ENCODE measurements around the gene AGAP2.
A peak's percentile ranks its signal among the peaks of the same experiment; 100 is the strongest.

Gene AGAP2

DNA sequence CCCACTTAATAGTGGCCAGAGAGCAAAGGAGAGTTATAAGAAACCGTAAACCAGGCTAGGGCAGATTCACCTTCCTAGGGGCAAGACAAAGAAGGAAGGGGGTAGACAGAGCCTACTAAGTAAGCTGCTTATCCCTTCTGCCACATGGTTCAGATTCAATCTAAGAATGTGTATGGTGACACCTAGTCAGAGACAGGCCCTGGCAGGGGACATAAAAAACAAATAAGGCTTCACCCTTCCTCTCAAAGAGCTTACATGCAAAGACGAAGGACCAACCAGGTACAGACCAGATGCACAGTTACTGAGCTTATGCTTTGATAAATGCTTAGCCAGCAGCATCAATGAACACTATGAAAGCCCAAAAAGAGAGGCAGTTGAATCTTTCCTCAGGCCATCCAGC is 23.9 kb upstream of the AGAP2 start:
- H3K27ac Mint-ChIP-seq = no peak overlapping the region
- TF ChIP-seq, protein P1, sequence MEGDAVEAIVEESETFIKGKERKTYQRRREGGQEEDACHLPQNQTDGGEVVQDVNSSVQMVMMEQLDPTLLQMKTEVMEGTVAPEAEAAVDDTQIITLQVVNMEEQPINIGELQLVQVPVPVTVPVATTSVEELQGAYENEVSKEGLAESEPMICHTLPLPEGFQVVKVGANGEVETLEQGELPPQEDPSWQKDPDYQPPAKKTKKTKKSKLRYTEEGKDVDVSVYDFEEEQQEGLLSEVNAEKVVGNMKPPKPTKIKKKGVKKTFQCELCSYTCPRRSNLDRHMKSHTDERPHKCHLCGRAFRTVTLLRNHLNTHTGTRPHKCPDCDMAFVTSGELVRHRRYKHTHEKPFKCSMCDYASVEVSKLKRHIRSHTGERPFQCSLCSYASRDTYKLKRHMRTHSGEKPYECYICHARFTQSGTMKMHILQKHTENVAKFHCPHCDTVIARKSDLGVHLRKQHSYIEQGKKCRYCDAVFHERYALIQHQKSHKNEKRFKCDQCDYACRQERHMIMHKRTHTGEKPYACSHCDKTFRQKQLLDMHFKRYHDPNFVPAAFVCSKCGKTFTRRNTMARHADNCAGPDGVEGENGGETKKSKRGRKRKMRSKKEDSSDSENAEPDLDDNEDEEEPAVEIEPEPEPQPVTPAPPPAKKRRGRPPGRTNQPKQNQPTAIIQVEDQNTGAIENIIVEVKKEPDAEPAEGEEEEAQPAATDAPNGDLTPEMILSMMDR (IDR thresholded peaks at IDR 0.05) = no peak
- H3K4me1 Mint-ChIP-seq = peaks cover 14% of the 10 kb centered on the region
- peaks cover 4% of the 10 kb centered on the region for H3K9me3 Mint-ChIP-seq
- H3K27me3 Mint-ChIP-seq (ENCODE audit: low read depth, poor library complexity) = peaks cover 99% of the 10 kb centered on the region
- peaks cover 7% of the 10 kb centered on the region for H3K36me3 Mint-ChIP-seq (ENCODE audit: low read depth)
- no peak for DNase-seq
- H3K4me3 Mint-ChIP-seq = no peak overlapping the region

DNA sequence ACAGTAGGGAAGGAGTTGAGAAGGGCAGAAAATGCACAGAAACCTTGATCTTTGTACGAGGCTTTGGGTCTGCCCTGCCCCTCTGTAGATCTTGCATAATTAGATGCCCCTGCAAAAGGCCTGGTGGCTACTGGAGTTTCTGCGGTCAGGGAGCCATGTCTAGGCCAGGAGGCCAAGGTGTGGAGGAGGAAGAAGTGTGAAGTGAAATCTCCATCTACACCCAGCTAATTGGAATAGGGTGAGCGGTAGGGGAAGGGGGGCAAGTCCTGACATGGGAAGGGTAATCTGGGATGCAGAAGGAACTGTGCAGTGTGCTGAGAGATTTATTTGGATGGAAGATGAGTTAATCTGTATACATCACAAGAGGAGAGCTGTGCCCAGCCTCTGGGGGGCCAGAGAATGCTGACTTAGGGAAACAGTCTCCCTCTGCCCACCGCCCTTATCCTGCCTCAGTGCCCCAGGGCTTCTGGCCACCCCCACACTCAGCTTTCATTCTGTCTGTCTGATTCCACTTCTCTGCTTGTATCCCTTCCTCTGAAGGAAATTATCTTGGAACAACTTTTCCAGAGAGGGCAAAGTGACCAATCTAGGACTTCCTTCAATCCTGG is 23.0 kb upstream of the AGAP2 start:
- TF ChIP-seq, protein P1 (IDR thresholded peaks at IDR 0.05) = no peak
- Mint-ChIP-seq H3K36me3 (ENCODE audit: low read depth) (peaks cover 5% of the 10 kb centered on the region), H3K27me3 (ENCODE audit: low read depth, poor library complexity) (peaks cover 98% of the 10 kb centered on the region), H3K27ac (no peak overlapping the region), H3K4me1 (peaks cover 8% of the 10 kb centered on the region), H3K4me3 (no peak overlapping the region), H3K9me3 (peaks cover 4% of the 10 kb centered on the region)
- no peak for DNase-seq

DNA sequence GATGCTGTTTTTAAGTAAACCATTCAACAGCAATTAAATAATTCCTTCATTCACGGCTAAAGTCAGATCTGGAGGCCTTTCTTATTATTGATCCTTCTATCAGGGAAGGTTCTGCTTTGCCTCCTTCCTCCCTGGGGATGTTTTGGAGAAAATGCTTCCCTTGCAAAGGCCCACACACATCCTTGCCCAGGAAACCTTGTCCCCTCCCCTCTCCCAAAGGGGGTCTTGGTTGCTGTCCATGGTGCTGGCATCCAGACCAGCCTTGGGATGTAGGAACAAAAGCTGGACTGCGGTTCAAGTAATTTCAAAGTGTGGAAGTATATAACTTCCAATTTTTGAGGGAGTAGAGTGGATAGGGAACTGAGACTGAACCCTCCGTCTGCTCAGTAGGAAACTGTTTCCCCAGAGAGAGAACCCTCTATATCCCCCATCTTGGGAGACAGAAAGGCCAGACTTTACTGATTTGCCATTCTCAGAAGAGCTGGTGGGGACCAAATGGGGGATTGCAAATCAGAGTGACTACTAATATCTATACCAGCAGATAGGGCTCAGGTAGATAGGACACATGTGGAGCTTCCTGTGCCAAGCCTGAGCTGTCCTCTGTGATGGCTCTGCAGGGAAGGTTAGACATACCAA is 21.9 kb upstream of the AGAP2 start:
- H3K27me3 Mint-ChIP-seq (ENCODE audit: low read depth, poor library complexity) = peaks cover 95% of the 10 kb centered on the region
- H3K36me3 Mint-ChIP-seq (ENCODE audit: low read depth) = peaks cover 5% of the 10 kb centered on the region
- peaks cover 9% of the 10 kb centered on the region for H3K4me1 Mint-ChIP-seq
- H3K4me3 Mint-ChIP-seq = no peak overlapping the region
- peaks cover 4% of the 10 kb centered on the region for H3K9me3 Mint-ChIP-seq
- TF ChIP-seq, protein P1 (IDR thresholded peaks at IDR 0.05) = no peak
- no peak overlapping the region for H3K27ac Mint-ChIP-seq
- DNase-seq = peak; percentile 84

DNA sequence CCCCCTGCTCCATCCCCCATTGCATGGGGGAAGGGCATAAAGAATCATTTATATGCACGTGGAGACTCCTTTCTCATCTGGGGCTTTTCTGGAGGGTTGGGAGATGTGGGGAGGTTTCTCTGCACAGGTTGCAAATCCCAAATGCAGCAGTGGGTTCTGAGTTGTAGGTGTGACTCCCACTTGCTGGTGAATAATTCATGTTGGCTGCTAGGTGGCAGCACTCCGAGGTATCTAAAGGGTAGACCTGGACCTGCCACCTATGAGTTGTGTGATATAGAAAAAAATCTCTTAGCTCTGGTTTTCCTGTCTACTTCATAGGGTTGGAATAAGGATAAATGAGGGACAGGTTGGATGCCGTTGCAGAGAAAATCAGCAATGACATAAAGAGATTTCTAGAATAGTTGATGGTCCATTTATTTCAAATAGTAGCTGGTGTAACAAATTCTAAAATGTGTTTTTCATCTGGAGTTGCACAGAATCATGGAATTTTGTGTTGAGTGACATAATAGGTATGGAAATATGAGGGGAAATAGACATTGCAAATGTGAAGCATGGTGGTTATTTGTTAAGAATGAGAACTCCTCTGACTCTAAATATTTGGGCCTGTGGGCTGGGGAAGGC is 20.9 kb upstream of the AGAP2 start:
- H3K27ac Mint-ChIP-seq = no peak overlapping the region
- H3K27me3 Mint-ChIP-seq (ENCODE audit: low read depth, poor library complexity) = peaks cover 89% of the 10 kb centered on the region
- H3K4me3 Mint-ChIP-seq = no peak overlapping the region
- TF ChIP-seq, protein P1 (IDR thresholded peaks at IDR 0.05) = no peak
- peaks cover 4% of the 10 kb centered on the region for H3K9me3 Mint-ChIP-seq
- peaks cover 5% of the 10 kb centered on the region for H3K36me3 Mint-ChIP-seq (ENCODE audit: low read depth)
- peaks cover 13% of the 10 kb centered on the region for H3K4me1 Mint-ChIP-seq
- DNase-seq = no peak

DNA sequence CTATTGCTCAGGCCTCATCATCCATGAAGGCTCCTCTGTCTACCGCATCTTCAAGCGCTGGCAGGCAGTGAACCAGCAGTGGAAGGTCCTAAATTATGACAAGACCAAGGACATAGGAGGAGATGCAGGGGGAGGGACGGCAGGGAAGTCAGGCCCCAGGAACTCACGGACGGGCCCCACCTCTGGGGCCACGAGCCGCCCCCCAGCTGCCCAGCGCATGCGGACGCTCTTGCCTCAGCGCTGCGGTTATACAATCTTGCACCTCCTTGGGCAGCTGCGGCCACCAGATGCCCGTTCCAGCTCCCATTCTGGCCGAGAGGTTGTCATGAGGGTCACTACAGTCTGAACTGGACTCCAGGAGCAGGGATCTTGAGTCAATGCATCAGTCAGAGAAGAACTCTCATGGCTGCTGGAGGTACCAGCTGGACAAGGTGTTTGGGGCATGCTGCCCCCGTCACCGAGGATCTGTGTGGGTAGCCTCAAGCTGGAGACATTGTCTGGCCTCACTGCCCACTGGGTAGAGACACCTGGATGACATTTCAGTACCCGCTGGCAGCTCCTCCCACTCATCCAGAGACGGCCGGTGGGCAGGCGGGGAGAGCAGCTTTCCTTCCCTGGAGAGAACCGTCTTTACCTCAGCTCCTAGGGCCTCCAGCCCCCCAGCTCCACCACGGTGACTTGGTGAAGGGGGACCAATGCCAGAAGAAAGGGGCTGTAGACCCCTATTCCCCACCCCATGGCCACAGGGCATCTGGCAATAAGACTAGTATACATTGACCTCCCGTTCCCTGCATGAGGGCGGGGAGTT is 20.2 kb upstream of the AGAP2 start:
- Mint-ChIP-seq H3K9me3 (peaks cover 3% of the 10 kb centered on the region), H3K4me3 (no peak overlapping the region), H3K27ac (no peak overlapping the region), H3K27me3 (ENCODE audit: low read depth, poor library complexity) (peaks cover 89% of the 10 kb centered on the region), H3K36me3 (ENCODE audit: low read depth) (peaks cover 5% of the 10 kb centered on the region), H3K4me1 (peaks cover 20% of the 10 kb centered on the region)
- DNase-seq = no peak
- TF ChIP-seq, protein P1 (IDR thresholded peaks at IDR 0.05) = no peak

Data from nephron progenitor cell (in vitro differentiated cells).